Neural progenitor cell (in vitro differentiated cells): ENCODE data around the gene GASK1B.

ENCODE experiments used
- EZH2phosphoT487 ChIP-seq: fragments of 200-600 bp; sonication (generic); IDR thresholded peaks from 2 replicates; pipeline ENCODE4 v1.6.1; 2017; ENCODE audit warnings: antibody characterized with exemption
- TF ChIP-seq, protein P1 (sequence below): fragments of 200-600 bp; sonication (generic); IDR thresholded peaks from 2 replicates; pipeline ENCODE4 v1.5.1; 2017; ENCODE audit warnings: antibody characterized with exemption, mild to moderate bottlenecking

DNA sequence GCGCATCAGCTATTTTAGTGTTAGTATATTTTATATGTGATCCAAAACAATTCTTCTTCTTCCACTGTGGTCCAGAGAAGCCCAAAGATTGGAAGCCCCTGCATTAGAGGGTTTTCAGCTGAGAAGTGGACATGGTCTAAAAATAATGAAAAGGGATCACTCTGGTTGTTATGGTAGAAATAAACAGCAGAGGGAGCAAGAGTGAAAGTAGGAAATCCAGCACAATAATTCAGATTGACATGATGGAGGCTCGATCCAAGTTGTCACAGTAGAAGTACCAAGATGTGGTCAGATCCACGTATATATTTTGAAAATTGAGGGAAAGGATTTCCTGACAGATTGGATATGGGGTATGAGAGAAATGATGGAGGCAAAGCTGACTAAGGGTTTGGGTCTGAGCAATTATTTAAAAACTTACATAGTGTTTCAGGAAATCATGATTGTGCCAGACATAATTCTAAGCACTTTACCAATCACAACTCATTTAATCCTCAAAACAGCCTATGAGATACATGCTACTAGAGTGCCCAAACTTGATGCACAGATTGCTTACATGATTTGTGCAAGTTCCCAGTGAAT lies 20.4 kb upstream of the GASK1B start:
- TF ChIP-seq, protein P1, sequence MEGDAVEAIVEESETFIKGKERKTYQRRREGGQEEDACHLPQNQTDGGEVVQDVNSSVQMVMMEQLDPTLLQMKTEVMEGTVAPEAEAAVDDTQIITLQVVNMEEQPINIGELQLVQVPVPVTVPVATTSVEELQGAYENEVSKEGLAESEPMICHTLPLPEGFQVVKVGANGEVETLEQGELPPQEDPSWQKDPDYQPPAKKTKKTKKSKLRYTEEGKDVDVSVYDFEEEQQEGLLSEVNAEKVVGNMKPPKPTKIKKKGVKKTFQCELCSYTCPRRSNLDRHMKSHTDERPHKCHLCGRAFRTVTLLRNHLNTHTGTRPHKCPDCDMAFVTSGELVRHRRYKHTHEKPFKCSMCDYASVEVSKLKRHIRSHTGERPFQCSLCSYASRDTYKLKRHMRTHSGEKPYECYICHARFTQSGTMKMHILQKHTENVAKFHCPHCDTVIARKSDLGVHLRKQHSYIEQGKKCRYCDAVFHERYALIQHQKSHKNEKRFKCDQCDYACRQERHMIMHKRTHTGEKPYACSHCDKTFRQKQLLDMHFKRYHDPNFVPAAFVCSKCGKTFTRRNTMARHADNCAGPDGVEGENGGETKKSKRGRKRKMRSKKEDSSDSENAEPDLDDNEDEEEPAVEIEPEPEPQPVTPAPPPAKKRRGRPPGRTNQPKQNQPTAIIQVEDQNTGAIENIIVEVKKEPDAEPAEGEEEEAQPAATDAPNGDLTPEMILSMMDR = peak; percentile 66
- TF ChIP-seq EZH2phosphoT487 = no peak
